ENCODE data around the gene APBA2.

The APBA2 gene

DNA sequence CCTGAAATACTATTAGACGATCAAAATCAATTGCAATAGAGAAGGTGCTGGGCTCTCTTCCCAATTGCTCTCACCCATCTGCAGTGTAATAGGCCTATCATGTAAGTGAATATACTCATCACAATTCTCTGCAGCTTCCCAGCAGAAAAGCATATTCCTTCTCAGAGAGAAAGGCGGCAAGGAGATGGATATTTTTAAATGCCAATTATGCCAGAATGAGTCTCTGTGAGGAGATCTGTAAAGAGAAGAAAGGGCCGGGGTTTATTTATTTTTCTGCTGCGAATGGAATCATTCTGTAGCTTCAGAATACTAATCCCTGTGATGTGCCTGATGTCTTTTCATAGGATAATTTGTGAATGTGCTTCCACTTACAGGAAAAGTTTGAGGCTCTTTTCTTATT is 112.0 kb downstream of the APBA2 start:
- TF ChIP-seq, protein P1, sequence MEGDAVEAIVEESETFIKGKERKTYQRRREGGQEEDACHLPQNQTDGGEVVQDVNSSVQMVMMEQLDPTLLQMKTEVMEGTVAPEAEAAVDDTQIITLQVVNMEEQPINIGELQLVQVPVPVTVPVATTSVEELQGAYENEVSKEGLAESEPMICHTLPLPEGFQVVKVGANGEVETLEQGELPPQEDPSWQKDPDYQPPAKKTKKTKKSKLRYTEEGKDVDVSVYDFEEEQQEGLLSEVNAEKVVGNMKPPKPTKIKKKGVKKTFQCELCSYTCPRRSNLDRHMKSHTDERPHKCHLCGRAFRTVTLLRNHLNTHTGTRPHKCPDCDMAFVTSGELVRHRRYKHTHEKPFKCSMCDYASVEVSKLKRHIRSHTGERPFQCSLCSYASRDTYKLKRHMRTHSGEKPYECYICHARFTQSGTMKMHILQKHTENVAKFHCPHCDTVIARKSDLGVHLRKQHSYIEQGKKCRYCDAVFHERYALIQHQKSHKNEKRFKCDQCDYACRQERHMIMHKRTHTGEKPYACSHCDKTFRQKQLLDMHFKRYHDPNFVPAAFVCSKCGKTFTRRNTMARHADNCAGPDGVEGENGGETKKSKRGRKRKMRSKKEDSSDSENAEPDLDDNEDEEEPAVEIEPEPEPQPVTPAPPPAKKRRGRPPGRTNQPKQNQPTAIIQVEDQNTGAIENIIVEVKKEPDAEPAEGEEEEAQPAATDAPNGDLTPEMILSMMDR (IDR thresholded peaks at IDR 0.05; ENCODE audit: control insufficient read depth, extremely low read depth, insufficient read depth): no peak
- H3K4me3 ChIP-seq (ENCODE audit: low read depth, low read length): no peak overlapping the region
- DNase-seq (ENCODE audit: low read depth): no peak

DNA sequence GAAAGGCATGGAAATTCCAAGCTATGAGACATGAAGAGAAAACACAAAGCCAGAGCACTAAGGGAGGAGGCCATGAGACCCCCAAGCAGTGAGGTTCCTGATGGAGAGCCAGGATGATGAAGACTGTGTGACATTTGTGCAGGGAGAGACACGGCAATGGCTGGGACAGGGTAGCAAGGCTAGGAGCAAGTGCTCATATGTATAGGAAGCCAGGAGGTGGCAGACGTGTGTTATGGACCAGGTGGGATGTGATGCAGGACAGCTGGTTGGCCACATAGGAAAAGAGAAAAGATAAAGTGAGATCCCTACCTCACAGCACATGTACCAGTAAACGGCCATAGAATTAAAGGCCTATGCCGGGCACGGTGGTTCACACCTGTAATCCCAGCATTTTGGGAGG is 112.7 kb downstream of the APBA2 start:
- H3K4me3 ChIP-seq (ENCODE audit: low read depth, low read length): no peak overlapping the region
- TF ChIP-seq, protein P1 (IDR thresholded peaks at IDR 0.05; ENCODE audit: control insufficient read depth, extremely low read depth, insufficient read depth): no peak
- DNase-seq (ENCODE audit: low read depth): no peak

DNA sequence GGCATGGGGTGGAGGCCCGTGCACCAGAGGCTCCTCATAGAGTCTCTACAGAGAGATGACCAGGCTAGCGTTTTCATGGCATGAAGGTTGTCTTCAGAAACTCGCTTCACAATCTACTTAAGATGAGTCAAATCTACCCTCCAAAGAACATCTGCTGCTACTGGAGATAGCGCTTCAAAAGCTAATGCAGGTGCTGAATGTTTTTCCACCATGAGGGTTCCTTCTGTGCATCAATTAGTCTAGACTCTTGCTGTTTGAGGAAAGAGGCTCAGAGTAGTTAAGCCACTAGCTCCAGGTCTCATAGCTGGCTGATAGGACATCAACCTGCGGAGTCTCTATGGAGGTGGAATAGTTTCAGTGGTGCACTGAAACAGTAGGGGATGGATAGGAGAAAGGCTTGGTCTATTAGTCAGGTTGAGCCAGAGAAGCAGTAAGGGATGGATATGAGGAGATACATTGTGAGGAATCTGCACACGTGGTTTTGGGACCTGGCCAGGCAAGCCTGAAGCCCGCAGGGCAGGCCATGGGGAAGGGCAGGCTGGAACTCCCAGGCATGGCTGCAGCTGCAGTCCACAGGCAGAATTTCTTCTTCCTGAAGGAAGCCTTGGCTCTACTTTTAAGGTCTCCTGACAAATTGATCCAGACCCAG is 117.5 kb downstream of the APBA2 start:
- H3K4me3 ChIP-seq (ENCODE audit: low read depth, low read length): no peak overlapping the region
- no peak for DNase-seq (ENCODE audit: low read depth)
- TF ChIP-seq, protein P1 (IDR thresholded peaks at IDR 0.05; ENCODE audit: control insufficient read depth, extremely low read depth, insufficient read depth): no peak

DNA sequence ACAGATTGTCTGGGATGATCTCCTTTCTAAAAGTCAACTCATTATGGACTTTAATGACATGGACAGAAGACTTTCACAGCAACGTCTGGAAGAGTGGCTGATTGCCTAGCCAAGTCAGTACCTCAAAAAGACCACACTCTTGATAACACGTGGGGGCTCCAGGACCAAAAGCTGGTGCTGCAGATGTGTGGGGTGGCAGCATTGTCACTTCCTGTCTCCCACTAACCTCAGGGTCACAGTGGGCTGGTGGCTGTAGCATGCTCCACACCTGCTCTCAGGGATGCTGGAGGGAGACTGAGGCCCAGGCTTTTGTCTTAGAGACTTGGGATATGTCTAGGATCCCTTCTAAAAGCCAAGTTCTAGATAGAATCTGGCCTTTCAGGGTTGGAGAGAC is 118.1 kb downstream of the APBA2 start:
- H3K4me3 ChIP-seq (ENCODE audit: low read depth, low read length): no peak overlapping the region
- no peak for DNase-seq (ENCODE audit: low read depth)
- TF ChIP-seq, protein P1 (IDR thresholded peaks at IDR 0.05; ENCODE audit: control insufficient read depth, extremely low read depth, insufficient read depth): no peak

DNA sequence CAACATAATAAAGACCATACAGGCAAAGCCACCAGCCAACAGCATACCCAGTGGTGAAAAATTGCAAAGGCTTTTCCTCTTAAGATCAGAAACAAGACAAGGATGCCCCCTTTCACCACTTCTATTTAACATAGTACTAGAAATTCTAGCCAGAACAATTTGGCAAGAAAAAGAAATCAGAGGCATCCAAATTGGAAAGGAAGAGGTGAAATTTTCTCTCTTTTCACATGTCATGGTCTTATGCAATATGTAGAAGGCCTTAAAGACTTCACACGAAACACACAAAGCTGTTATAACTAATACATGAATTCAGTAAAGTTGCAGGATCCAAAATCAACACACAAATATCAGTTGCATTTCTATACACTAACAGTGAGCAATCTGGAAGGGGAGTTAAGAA is 120.2 kb downstream of the APBA2 start:
- H3K4me3 ChIP-seq (ENCODE audit: low read depth, low read length): no peak overlapping the region
- TF ChIP-seq, protein P1 (IDR thresholded peaks at IDR 0.05; ENCODE audit: control insufficient read depth, extremely low read depth, insufficient read depth): no peak
- no peak for DNase-seq (ENCODE audit: low read depth)

DNA sequence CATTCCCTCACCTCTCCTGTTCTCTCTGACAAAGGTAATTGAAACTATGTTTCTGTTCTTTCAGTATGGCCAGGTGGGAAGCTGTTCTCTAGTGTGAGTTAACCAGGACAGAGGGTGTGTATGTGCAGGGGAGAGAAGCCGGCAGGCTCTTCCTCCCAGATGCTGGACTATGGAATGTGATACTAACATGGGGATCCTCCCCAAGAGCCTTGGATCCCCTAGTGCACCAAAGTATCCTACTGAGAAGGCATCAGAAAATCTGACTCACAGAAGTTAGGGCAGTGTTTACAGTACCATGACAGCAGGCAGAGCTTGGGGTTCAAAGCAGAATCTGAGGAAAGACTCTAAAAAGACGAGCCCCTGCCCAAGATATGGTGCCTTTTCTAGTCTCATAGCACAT is 123.1 kb downstream of the APBA2 start:
- no peak overlapping the region for H3K4me3 ChIP-seq (ENCODE audit: low read depth, low read length)
- TF ChIP-seq, protein P1 (IDR thresholded peaks at IDR 0.05; ENCODE audit: control insufficient read depth, extremely low read depth, insufficient read depth): no peak
- DNase-seq (ENCODE audit: low read depth): no peak

DNA sequence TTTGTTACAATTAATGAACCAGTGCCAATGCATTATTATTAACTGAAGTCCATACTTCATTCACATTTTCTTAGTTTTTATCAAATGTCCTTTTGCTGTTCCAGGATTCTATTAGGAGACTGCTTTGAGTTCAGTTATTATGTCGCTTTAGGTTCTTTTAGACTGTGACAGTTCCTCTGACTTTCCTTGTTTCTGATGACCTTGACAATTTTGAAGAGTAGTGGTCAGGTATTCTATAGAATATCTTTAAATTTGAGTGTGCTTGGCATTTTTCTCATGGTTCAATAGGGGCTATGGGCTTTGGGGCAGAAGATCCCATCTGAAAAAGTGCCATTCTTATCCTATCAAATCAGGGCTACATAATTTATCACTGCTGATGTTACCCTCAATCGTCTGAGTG is 126.3 kb downstream of the APBA2 start:
- DNase-seq (ENCODE audit: low read depth): no peak
- H3K4me3 ChIP-seq (ENCODE audit: low read depth, low read length): no peak overlapping the region
- TF ChIP-seq, protein P1 (IDR thresholded peaks at IDR 0.05; ENCODE audit: control insufficient read depth, extremely low read depth, insufficient read depth): no peak
